ENCODE results near the gene PRSS2. TPM values are rescaled to one million over a fixed set of nuclear protein-coding genes. Genes with fewer than 3 reads are reported as not detected.
"Not testable (repeated sequence)": the region's sequence is repeated elsewhere in the genome, so short reads cannot be mapped to it uniquely, and the experiment has no call there.

The PRSS2 gene
- total RNA-seq, 1 donor from 2014 or later: not detected

- H3K36me3 ChIP-seq (ENCODE audit: control insufficient read depth, insufficient read depth, low read length): no peaks in the 10 kb centered on the region
- no peak for FAIRE-seq
- H3K4me3 ChIP-seq (ENCODE audit: low read depth, low read length): no peak overlapping the region
- TF ChIP-seq CTCF (IDR thresholded peaks at IDR 0.05; ENCODE audit: insufficient read depth, low read length, severe bottlenecking): no peak
- H3K27me3 ChIP-seq (ENCODE audit: control insufficient read depth, insufficient read depth, low read length): peaks cover 3% of the 10 kb centered on the region
- no peak for DNase-seq (ENCODE audit: low read depth)
Measured at GRCh38 chr7:142740786-142741185, 30.0 kb upstream of the PRSS2 start.

- not testable (repeated sequence) for FAIRE-seq; DNase-seq (ENCODE audit: low read depth); H3K4me3 ChIP-seq (ENCODE audit: low read depth, low read length); H3K36me3 ChIP-seq (ENCODE audit: control insufficient read depth, insufficient read depth, low read length); H3K27me3 ChIP-seq (ENCODE audit: control insufficient read depth, insufficient read depth, low read length)
Measured at GRCh38 chr7:142741932-142742331, 28.8 kb upstream of the PRSS2 start.

GRCh38 chr7:142745091-142745635 is 25.6 kb upstream of the PRSS2 start:
- no peak overlapping the region for H3K4me3 ChIP-seq (ENCODE audit: low read depth, low read length)
- H3K27me3 ChIP-seq (ENCODE audit: control insufficient read depth, insufficient read depth, low read length): peaks cover 3% of the 10 kb centered on the region
- DNase-seq (ENCODE audit: low read depth) (peak; percentile 44), FAIRE-seq (no peak)
- no peak for TF ChIP-seq CTCF (IDR thresholded peaks at IDR 0.05; ENCODE audit: insufficient read depth, low read length, severe bottlenecking)
- H3K36me3 ChIP-seq (ENCODE audit: control insufficient read depth, insufficient read depth, low read length): no peaks in the 10 kb centered on the region

- peaks cover 4% of the 10 kb centered on the region for H3K27me3 ChIP-seq (ENCODE audit: control insufficient read depth, insufficient read depth, low read length)
- H3K4me3 ChIP-seq (ENCODE audit: low read depth, low read length): no peak overlapping the region
- H3K36me3 ChIP-seq (ENCODE audit: control insufficient read depth, insufficient read depth, low read length): no peaks in the 10 kb centered on the region
- DNase-seq (ENCODE audit: low read depth): no peak
- FAIRE-seq: no peak
- TF ChIP-seq CTCF (IDR thresholded peaks at IDR 0.05; ENCODE audit: insufficient read depth, low read length, severe bottlenecking): no peak
Measured at GRCh38 chr7:142745745-142746144, 25.0 kb upstream of the PRSS2 start.

GRCh38 chr7:142746264-142746663 is 24.5 kb upstream of the PRSS2 start:
- no peak for DNase-seq (ENCODE audit: low read depth)
- Histone ChIP-seq H3K36me3 (ENCODE audit: control insufficient read depth, insufficient read depth, low read length) (no peaks in the 10 kb centered on the region), H3K27me3 (ENCODE audit: control insufficient read depth, insufficient read depth, low read length) (peaks cover 4% of the 10 kb centered on the region), H3K4me3 (ENCODE audit: low read depth, low read length) (no peak overlapping the region)
- TF ChIP-seq CTCF (IDR thresholded peaks at IDR 0.05; ENCODE audit: insufficient read depth, low read length, severe bottlenecking): no peak
- no peak for FAIRE-seq

GRCh38 chr7:142748410-142748809 is 22.4 kb upstream of the PRSS2 start:
- not testable (repeated sequence) for FAIRE-seq; H3K4me3 ChIP-seq (ENCODE audit: low read depth, low read length); DNase-seq (ENCODE audit: low read depth); H3K36me3 ChIP-seq (ENCODE audit: control insufficient read depth, insufficient read depth, low read length); H3K27me3 ChIP-seq (ENCODE audit: control insufficient read depth, insufficient read depth, low read length)

Measured in bronchial epithelial cell (primary cell).